Left ventricle myocardium inferior (tissue), 1 donor: ENCODE results near the gene ESRRB. TPM values are rescaled to one million over a fixed set of nuclear protein-coding genes. Genes with fewer than 3 reads are reported as not detected.

ENCODE experiments used
- DNase-seq: peaks from one replicate; pipeline ENCODE4 v3.0.0-alpha.2; 2020
- H3K27ac ChIP-seq: fragments of 200-600 bp; replicated peaks from 2 replicates; pipeline ENCODE4 v1.8.0; 2021
- H3K27me3 ChIP-seq: fragments of 200-600 bp; 2 replicates; pipeline ENCODE4 v1.8.0; 2021; ENCODE audit warnings: low read depth
- H3K36me3 ChIP-seq: fragments of 200-600 bp; 2 replicates; pipeline ENCODE4 v1.8.0; 2021
- H3K4me1 ChIP-seq: fragments of 200-600 bp; 2 replicates; pipeline ENCODE4 v1.8.0; 2021
- H3K4me3 ChIP-seq: fragments of 200-600 bp; 2 replicates; pipeline ENCODE4 v1.8.0; 2021; ENCODE audit warnings: mild to moderate bottlenecking, moderate library complexity
- H3K9me3 ChIP-seq: fragments of 200-600 bp; replicated peaks from 2 replicates; pipeline ENCODE4 v1.8.0; 2021
- CTCF ChIP-seq: fragments of 200-600 bp; IDR thresholded peaks from 2 replicates; pipeline ENCODE4 v1.8.0; 2021; ENCODE audit warnings: antibody characterized with exemption, mild to moderate bottlenecking, borderline replicate concordance
- intact Hi-C: fragments of 100-400 bp; cut with micrococcal nuclease; formaldehyde crosslinking; loops from one replicate; pipeline ENCODE4 v1.11.0; 2022
- total RNA-seq: library from RNA; stranded (reverse); fragmentation: NEBNext Ultra II Directional; extraction: Animal tissue kit (Norgen Biotek cat#: 25700); gene quantifications from one replicate; pipeline ENCODE4 v1.2.1, GENCODE V29; 2021
- donor health status: DM: no; HTN: yes; CAD: no; lungs with severe emphysema.

ESRRB gene
- total RNA-seq, 1 donor from 2014 or later = 16.9 TPM

- H3K4me1 ChIP-seq = no peaks in the 10 kb centered on the region
- DNase-seq = no peak
Observed at GRCh38 chr14:76394569-76394968, 18.6 kb downstream of the ESRRB start.

GRCh38 chr14:76395161-76395560 lies 19.2 kb downstream of the ESRRB start:
- peaks cover 22% of the 10 kb centered on the region for H3K27me3 ChIP-seq
- no peak overlapping the region for H3K27ac ChIP-seq
- H3K4me3 ChIP-seq = no peak overlapping the region
- H3K36me3 ChIP-seq = no peaks in the 10 kb centered on the region
- TF ChIP-seq CTCF = no peak
- H3K9me3 ChIP-seq = no peaks in the 10 kb centered on the region
- no peaks in the 10 kb centered on the region for H3K4me1 ChIP-seq
- no peak for DNase-seq
- intact Hi-C loops = no loop called here

More at GRCh38 chr14:76394569-76394968, 18.6 kb downstream of the ESRRB start:
- TF ChIP-seq CTCF = no peak
- intact Hi-C loops = no loop called here
- no peak overlapping the region for H3K4me3 ChIP-seq
- H3K27ac ChIP-seq = no peak overlapping the region
- H3K27me3 ChIP-seq = peaks cover 22% of the 10 kb centered on the region
- no peaks in the 10 kb centered on the region for H3K9me3 ChIP-seq
- H3K36me3 ChIP-seq = no peaks in the 10 kb centered on the region

GRCh38 chr14:76396714-76397187 lies 20.8 kb downstream of the ESRRB start:
- no peak for DNase-seq
- H3K36me3 ChIP-seq = no peaks in the 10 kb centered on the region
- H3K27ac ChIP-seq = no peak overlapping the region
- TF ChIP-seq CTCF = no peak
- no peaks in the 10 kb centered on the region for H3K9me3 ChIP-seq
- intact Hi-C loops = no loop called here
- peaks cover 22% of the 10 kb centered on the region for H3K27me3 ChIP-seq
- no peaks in the 10 kb centered on the region for H3K4me1 ChIP-seq
- no peak overlapping the region for H3K4me3 ChIP-seq

- no peaks in the 10 kb centered on the region for H3K4me1 ChIP-seq
- DNase-seq = no peak
- H3K27ac ChIP-seq = no peak overlapping the region
- no peaks in the 10 kb centered on the region for H3K36me3 ChIP-seq
- no peaks in the 10 kb centered on the region for H3K9me3 ChIP-seq
- H3K4me3 ChIP-seq = no peak overlapping the region
- H3K27me3 ChIP-seq = peaks cover 7% of the 10 kb centered on the region
- intact Hi-C loops = no loop called here
- no peak for TF ChIP-seq CTCF
Observed at GRCh38 chr14:76405627-76406026, 29.7 kb downstream of the ESRRB start.

- Histone ChIP-seq H3K27me3 (peaks cover 24% of the 10 kb centered on the region), H3K9me3 (no peaks in the 10 kb centered on the region), H3K36me3 (no peaks in the 10 kb centered on the region), H3K27ac (no peak overlapping the region), H3K4me1 (no peaks in the 10 kb centered on the region), H3K4me3 (no peak overlapping the region)
- TF ChIP-seq CTCF = no peak
- DNase-seq = no peak
- intact Hi-C loops = no loop called here
Observed at GRCh38 chr14:76407449-76408150, 31.7 kb downstream of the ESRRB start.
